HCT116 (cell line): ENCODE measurements around the gene BST2. TPM values are rescaled to one million over a fixed set of nuclear protein-coding genes. Genes with fewer than 3 reads are reported as not detected.

ENCODE experiments used
- ATAC-seq: fragments of 200-7000 bp; cut with Tn5 transposase; 2 replicates; pipeline ENCODE4 v1.9.1; 2020; ENCODE audit warnings: mild to moderate bottlenecking, moderate library complexity
- BruUV-seq: library from RNA; stranded (reverse); fragments of 400-500 nt; replicated peaks from 2 replicates; lab custom pipeline; 2021; lab: Mats Ljungman, UMichigan
- CTCF ChIA-PET: fragments of 300-600 bp; sonication (Branson Sonifier 250); formaldehyde crosslinking; loops from one replicate; lab custom pipeline; 2021; ENCODE audit warnings: antibody characterized with exemption; lab: Charles Lee
- POLR2A ChIA-PET: fragments of 300-600, 350-600 bp; sonication (Branson Sonifier 250); formaldehyde crosslinking; loops from one replicate; lab custom pipeline; 2021; ENCODE audit warnings: antibody characterized with exemption; lab: Charles Lee
- RAD21 ChIA-PET, 2 experiments: fragments of 300-600 bp; sonication (Branson Sonifier 250); formaldehyde crosslinking; loops; one replicate each; lab custom pipeline; 2023; ENCODE audit warnings: low total read pairs in 2 of 2; ENCODE audit not compliant: uncharacterized antibody in 2 of 2, unreplicated experiment in 2 of 2, low non-redundant PET in 1 of 2; lab: Charles Lee
- DNase-seq: peaks from one replicate; pipeline ENCODE4 v3.0.0-alpha.2; 2010; ENCODE audit warnings: low read depth, low spot score
- H2AFZ ChIP-seq: fragments of 200-600 bp; shearing (Covaris generic), sonication (generic); 2 replicates; pipeline ENCODE4 v1.6.1; 2017; ENCODE audit warnings: low read depth, mixed run types, mixed read lengths, antibody characterized with exemption, low read length; ENCODE audit not compliant: poor library complexity, severe bottlenecking
- H3K27ac ChIP-seq: 2 replicates; pipeline ENCODE4 v1.5.1; 2012; ENCODE audit warnings: low read depth, low read length
- H3K27me3 ChIP-seq: fragments of 200-600 bp; sonication (generic); 2 replicates; pipeline ENCODE4 v1.6.1; 2016; ENCODE audit warnings: mixed run types, low read length, mixed read lengths; ENCODE audit not compliant: insufficient read depth
- H3K36me3 ChIP-seq, 2 experiments: fragments of 200-500 bp in 1 of 2; fragments of 200-600 bp in 1 of 2; sonication (Bioruptor generic) in 1 of 2; sonication (generic) in 1 of 2; 2 replicates each; pipeline versions ENCODE4 v1.5.1 to v1.6.1; 2014 to 2016; ENCODE audit warnings: low read length in 2 of 2, inconsistent platforms in 1 of 2, mixed read lengths in 1 of 2, mixed run types in 1 of 2; ENCODE audit not compliant: insufficient read depth in 2 of 2, control insufficient read depth in 1 of 2
- H3K4me1 ChIP-seq, 2 experiments: fragments of 200-600 bp in 1 of 2; sonication (generic) in 1 of 2; 2 replicates each; pipeline versions ENCODE4 v1.5.1 to v1.6.1; 2012 to 2017; ENCODE audit warnings: low read length in 2 of 2, inconsistent platforms in 1 of 2, mild to moderate bottlenecking in 1 of 2, mixed read lengths in 1 of 2, mixed run types in 1 of 2, moderate library complexity in 1 of 2; ENCODE audit not compliant: insufficient read depth in 2 of 2, control insufficient read depth in 1 of 2
- H3K4me2 ChIP-seq: fragments of 200-600 bp; sonication (generic); 2 replicates; pipeline ENCODE4 v1.6.1; 2017; ENCODE audit warnings: mixed run types, low read length, mixed read lengths
- H3K4me3 ChIP-seq, 2 experiments: fragments of 200-600 bp in 1 of 2; sonication (generic) in 1 of 2; replicated peaks in 1 of 2; 2 replicates each; pipeline ENCODE4 v1.5.1; 2011 to 2016; ENCODE audit warnings: low read length in 2 of 2, control low read depth in 1 of 2, low read depth in 1 of 2, mild to moderate bottlenecking in 1 of 2, mixed read lengths in 1 of 2, mixed run types in 1 of 2
- H3K79me2 ChIP-seq: fragments of 200-600 bp; sonication (generic); 2 replicates; pipeline ENCODE4 v1.6.1; 2017; ENCODE audit warnings: mild to moderate bottlenecking, mixed run types, low read length, moderate library complexity, mixed read lengths; ENCODE audit not compliant: insufficient read depth
- H3K9ac ChIP-seq: fragments of 200-600 bp; sonication (generic); 2 replicates; pipeline ENCODE4 v1.6.1; 2016; ENCODE audit warnings: low read length, mixed read lengths
- H3K9me2 ChIP-seq: fragments of 200-600 bp; sonication (generic), shearing (Covaris generic); 2 replicates; pipeline ENCODE4 v1.6.1; 2017; ENCODE audit warnings: mixed run types, mild to moderate bottlenecking, moderate library complexity; ENCODE audit not compliant: insufficient read depth
- H3K9me3 ChIP-seq, 2 experiments: fragments of 200-500 bp in 1 of 2; fragments of 200-600 bp in 1 of 2; sonication (Bioruptor generic) in 1 of 2; sonication (generic) in 1 of 2; 2 replicates each; pipeline ENCODE4 v1.6.1; 2014 to 2017; ENCODE audit warnings: low read length in 2 of 2, mixed read lengths in 2 of 2, inconsistent platforms in 1 of 2, low read depth in 1 of 2, mild to moderate bottlenecking in 1 of 2, mixed run types in 1 of 2, moderate library complexity in 1 of 2; ENCODE audit not compliant: control insufficient read depth in 1 of 2, insufficient read depth in 1 of 2
- H4K20me1 ChIP-seq: fragments of 200-600 bp; sonication (generic), shearing (Covaris generic); 2 replicates; pipeline ENCODE4 v1.6.1; 2017; ENCODE audit warnings: mixed run types, mild to moderate bottlenecking, moderate library complexity; ENCODE audit not compliant: insufficient read depth
- ELF1 ChIP-seq: IDR thresholded peaks from 2 replicates; pipeline ENCODE4 v1.6.1; 2012; ENCODE audit warnings: low read depth, borderline replicate concordance
- EZH2phosphoT487 ChIP-seq: fragments of 200-600 bp; IDR thresholded peaks from 2 replicates; pipeline ENCODE4 v1.6.1; 2018; ENCODE audit warnings: antibody characterized with exemption, borderline replicate concordance
- FOSL1 ChIP-seq: IDR thresholded peaks from 2 replicates; pipeline ENCODE4 v1.6.1; 2012; ENCODE audit warnings: low read depth
- REST ChIP-seq: IDR thresholded peaks from 2 replicates; pipeline ENCODE4 v1.6.1; 2012; ENCODE audit warnings: low read depth
- TCF7L2 ChIP-seq: IDR thresholded peaks from 2 replicates; pipeline ENCODE4 v1.7.0; 2011; ENCODE audit warnings: borderline replicate concordance, inconsistent platforms; ENCODE audit not compliant: insufficient read depth, insufficient read length; ENCODE audit errors: extremely low read depth
- intact Hi-C: fragments of 100-400 bp; cut with micrococcal nuclease; formaldehyde crosslinking; loops from 2 replicates; pipeline ENCODE4 v1.10.0; 2022
- total RNA-seq: library from RNA; stranded (reverse); gene quantifications from one replicate; pipeline ENCODE4 v1.2.1, GENCODE V29; 2021; ENCODE audit not compliant: unreplicated experiment

Gene BST2
- total RNA-seq, 1 experiment from 2014 or later, result 5.4 TPM

- Histone ChIP-seq H3K4me1 (peaks cover 9 to 11% of the 10 kb centered on the region in 2 experiments; a peak in 3 of 4 replicates), H3K4me3 (no peak overlapping the region), H3K4me2 (no peak overlapping the region), H3K36me3 (no peaks in the 10 kb centered on the region), H3K9me3 (no peaks in the 10 kb centered on the region), H3K79me2 (no peaks in the 10 kb centered on the region), H4K20me1 (no peaks in the 10 kb centered on the region), H3K27me3 (no peaks in the 10 kb centered on the region), H3K9ac (no peak overlapping the region), H2AFZ (no peak overlapping the region), H3K9me2 (no peaks in the 10 kb centered on the region), H3K27ac (no peak overlapping the region)
- intact Hi-C loops, result no loop called here
- DNase-seq (no peak), ATAC-seq (no peak)
- POLR2A ChIA-PET, result no interaction called here
- TF ChIP-seq EZH2phosphoT487 (no peak), REST (no peak), TCF7L2 (no peak), FOSL1 (no peak), ELF1 (no peak)
- BruUV-seq, result no TSS peak
- CTCF ChIA-PET, result no interaction called here
- RAD21 ChIA-PET, result no interaction called here
Observed at GRCh38 chr19:17353386-17353785, 52.0 kb downstream of the BST2 start.

Other genes starting within 250 kb of the BST2 start
- gene USE1, start 190.3 kb downstream of the BST2 start, total RNA-seq, result 27.5 TPM
- 39.8 TPM for gene OCEL1, start 179.4 kb downstream of the BST2 start, total RNA-seq
- 88.0 TPM for gene NR2F6, start 159.7 kb downstream of the BST2 start, total RNA-seq
- 0.15 TPM for gene USHBP1, start 140.9 kb downstream of the BST2 start, total RNA-seq
- 93.3 TPM for gene BABAM1, start 138.2 kb downstream of the BST2 start, total RNA-seq
- 14.8 TPM for gene ANKLE1, start 123.7 kb downstream of the BST2 start, total RNA-seq
- 5.2 TPM for gene ABHD8, start 102.2 kb downstream of the BST2 start, total RNA-seq
- gene MRPL34, start 99.8 kb downstream of the BST2 start, total RNA-seq, result 114 TPM
- gene DDA1, start 96.1 kb downstream of the BST2 start, total RNA-seq, result 68.6 TPM
- gene ANO8, start 70.8 kb downstream of the BST2 start, total RNA-seq, result 22.9 TPM
- 73.0 TPM for gene GTPBP3, start 68.1 kb downstream of the BST2 start, total RNA-seq
- gene PLVAP, start 28.3 kb downstream of the BST2 start, total RNA-seq, result 0.47 TPM
- gene CCDC194, start 11.4 kb downstream of the BST2 start, total RNA-seq, result not detected
- 91.7 TPM for gene MVB12A, start 14.4 kb upstream of the BST2 start, total RNA-seq
- gene TMEM221, start 43.0 kb upstream of the BST2 start, total RNA-seq, result 3.4 TPM
- not detected for gene NXNL1, start 55.3 kb upstream of the BST2 start, total RNA-seq
- 22.5 TPM for gene SLC27A1, start 64.9 kb upstream of the BST2 start, total RNA-seq
- 68.5 TPM for gene PGLS, start 106.0 kb upstream of the BST2 start, total RNA-seq
- 86.0 TPM for gene COLGALT1, start 150.0 kb upstream of the BST2 start, total RNA-seq